ENCODE results near the gene NKTR.

DNA sequence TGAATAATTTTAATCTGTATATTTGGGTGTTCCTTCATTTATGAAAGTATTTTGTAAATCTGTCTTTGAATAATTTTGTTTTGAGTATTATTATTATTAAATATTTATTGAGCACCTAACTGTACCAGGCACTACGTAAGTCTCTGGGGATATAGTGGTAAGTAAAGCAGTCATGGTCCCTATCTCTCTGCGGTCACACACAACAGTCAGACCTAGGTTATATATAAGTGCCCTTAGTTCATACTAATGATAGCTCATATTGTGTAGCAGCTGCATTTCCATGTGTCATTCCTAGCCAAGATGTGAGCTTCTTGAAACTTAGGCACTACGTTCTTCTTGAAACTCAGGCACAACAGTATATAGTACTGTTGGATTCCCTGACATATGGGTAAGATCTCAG is 12.4 kb downstream of the NKTR start:
- TF ChIP-seq, protein P1, sequence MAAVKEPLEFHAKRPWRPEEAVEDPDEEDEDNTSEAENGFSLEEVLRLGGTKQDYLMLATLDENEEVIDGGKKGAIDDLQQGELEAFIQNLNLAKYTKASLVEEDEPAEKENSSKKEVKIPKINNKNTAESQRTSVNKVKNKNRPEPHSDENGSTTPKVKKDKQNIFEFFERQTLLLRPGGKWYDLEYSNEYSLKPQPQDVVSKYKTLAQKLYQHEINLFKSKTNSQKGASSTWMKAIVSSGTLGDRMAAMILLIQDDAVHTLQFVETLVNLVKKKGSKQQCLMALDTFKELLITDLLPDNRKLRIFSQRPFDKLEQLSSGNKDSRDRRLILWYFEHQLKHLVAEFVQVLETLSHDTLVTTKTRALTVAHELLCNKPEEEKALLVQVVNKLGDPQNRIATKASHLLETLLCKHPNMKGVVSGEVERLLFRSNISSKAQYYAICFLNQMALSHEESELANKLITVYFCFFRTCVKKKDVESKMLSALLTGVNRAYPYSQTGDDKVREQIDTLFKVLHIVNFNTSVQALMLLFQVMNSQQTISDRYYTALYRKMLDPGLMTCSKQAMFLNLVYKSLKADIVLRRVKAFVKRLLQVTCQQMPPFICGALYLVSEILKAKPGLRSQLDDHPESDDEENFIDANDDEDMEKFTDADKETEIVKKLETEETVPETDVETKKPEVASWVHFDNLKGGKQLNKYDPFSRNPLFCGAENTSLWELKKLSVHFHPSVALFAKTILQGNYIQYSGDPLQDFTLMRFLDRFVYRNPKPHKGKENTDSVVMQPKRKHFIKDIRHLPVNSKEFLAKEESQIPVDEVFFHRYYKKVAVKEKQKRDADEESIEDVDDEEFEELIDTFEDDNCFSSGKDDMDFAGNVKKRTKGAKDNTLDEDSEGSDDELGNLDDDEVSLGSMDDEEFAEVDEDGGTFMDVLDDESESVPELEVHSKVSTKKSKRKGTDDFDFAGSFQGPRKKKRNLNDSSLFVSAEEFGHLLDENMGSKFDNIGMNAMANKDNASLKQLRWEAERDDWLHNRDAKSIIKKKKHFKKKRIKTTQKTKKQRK (IDR thresholded peaks at IDR 0.05; ENCODE audit: low read length) = no peak
- TF ChIP-seq, protein P2, sequence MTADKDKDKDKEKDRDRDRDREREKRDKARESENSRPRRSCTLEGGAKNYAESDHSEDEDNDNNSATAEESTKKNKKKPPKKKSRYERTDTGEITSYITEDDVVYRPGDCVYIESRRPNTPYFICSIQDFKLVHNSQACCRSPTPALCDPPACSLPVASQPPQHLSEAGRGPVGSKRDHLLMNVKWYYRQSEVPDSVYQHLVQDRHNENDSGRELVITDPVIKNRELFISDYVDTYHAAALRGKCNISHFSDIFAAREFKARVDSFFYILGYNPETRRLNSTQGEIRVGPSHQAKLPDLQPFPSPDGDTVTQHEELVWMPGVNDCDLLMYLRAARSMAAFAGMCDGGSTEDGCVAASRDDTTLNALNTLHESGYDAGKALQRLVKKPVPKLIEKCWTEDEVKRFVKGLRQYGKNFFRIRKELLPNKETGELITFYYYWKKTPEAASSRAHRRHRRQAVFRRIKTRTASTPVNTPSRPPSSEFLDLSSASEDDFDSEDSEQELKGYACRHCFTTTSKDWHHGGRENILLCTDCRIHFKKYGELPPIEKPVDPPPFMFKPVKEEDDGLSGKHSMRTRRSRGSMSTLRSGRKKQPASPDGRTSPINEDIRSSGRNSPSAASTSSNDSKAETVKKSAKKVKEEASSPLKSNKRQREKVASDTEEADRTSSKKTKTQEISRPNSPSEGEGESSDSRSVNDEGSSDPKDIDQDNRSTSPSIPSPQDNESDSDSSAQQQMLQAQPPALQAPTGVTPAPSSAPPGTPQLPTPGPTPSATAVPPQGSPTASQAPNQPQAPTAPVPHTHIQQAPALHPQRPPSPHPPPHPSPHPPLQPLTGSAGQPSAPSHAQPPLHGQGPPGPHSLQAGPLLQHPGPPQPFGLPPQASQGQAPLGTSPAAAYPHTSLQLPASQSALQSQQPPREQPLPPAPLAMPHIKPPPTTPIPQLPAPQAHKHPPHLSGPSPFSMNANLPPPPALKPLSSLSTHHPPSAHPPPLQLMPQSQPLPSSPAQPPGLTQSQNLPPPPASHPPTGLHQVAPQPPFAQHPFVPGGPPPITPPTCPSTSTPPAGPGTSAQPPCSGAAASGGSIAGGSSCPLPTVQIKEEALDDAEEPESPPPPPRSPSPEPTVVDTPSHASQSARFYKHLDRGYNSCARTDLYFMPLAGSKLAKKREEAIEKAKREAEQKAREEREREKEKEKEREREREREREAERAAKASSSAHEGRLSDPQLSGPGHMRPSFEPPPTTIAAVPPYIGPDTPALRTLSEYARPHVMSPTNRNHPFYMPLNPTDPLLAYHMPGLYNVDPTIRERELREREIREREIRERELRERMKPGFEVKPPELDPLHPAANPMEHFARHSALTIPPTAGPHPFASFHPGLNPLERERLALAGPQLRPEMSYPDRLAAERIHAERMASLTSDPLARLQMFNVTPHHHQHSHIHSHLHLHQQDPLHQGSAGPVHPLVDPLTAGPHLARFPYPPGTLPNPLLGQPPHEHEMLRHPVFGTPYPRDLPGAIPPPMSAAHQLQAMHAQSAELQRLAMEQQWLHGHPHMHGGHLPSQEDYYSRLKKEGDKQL (CRISPR knock-in tag; IDR thresholded peaks at IDR 0.05; ENCODE audit: low read depth) = no peak
- TF ChIP-seq, protein P3, sequence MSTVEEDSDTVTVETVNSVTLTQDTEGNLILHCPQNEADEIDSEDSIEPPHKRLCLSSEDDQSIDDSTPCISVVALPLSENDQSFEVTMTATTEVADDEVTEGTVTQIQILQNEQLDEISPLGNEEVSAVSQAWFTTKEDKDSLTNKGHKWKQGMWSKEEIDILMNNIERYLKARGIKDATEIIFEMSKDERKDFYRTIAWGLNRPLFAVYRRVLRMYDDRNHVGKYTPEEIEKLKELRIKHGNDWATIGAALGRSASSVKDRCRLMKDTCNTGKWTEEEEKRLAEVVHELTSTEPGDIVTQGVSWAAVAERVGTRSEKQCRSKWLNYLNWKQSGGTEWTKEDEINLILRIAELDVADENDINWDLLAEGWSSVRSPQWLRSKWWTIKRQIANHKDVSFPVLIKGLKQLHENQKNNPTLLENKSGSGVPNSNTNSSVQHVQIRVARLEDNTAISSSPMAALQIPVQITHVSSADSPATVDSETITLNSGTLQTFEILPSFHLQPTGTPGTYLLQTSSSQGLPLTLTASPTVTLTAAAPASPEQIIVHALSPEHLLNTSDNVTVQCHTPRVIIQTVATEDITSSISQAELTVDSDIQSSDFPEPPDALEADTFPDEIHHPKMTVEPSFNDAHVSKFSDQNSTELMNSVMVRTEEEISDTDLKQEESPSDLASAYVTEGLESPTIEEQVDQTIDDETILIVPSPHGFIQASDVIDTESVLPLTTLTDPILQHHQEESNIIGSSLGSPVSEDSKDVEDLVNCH (CRISPR knock-in tag; IDR thresholded peaks at IDR 0.05) = no peak
- TF ChIP-seq FOSL2 (CRISPR knock-in tag; IDR thresholded peaks at IDR 0.05) (no peak), RXRA (CRISPR knock-in tag; IDR thresholded peaks at IDR 0.05) (no peak), THYN1 (CRISPR knock-in tag; IDR thresholded peaks at IDR 0.05; ENCODE audit: borderline replicate concordance, low read depth) (no peak), JUN (CRISPR knock-in tag; IDR thresholded peaks at IDR 0.05) (no peak), NFIB (CRISPR knock-in tag; IDR thresholded peaks at IDR 0.05; ENCODE audit: borderline replicate concordance) (no peak), SOX6 (IDR thresholded peaks at IDR 0.05) (no peak), SOX6 (CRISPR knock-in tag; IDR thresholded peaks at IDR 0.05) (no peak), TAF1 (CRISPR knock-in tag; IDR thresholded peaks at IDR 0.05) (no peak), SPEN (CRISPR knock-in tag; IDR thresholded peaks at IDR 0.05; ENCODE audit: low read depth) (no peak)
- TF ChIP-seq, protein P4, sequence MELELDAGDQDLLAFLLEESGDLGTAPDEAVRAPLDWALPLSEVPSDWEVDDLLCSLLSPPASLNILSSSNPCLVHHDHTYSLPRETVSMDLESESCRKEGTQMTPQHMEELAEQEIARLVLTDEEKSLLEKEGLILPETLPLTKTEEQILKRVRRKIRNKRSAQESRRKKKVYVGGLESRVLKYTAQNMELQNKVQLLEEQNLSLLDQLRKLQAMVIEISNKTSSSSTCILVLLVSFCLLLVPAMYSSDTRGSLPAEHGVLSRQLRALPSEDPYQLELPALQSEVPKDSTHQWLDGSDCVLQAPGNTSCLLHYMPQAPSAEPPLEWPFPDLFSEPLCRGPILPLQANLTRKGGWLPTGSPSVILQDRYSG (CRISPR knock-in tag; IDR thresholded peaks at IDR 0.05) = no peak
- TF ChIP-seq, protein P5, sequence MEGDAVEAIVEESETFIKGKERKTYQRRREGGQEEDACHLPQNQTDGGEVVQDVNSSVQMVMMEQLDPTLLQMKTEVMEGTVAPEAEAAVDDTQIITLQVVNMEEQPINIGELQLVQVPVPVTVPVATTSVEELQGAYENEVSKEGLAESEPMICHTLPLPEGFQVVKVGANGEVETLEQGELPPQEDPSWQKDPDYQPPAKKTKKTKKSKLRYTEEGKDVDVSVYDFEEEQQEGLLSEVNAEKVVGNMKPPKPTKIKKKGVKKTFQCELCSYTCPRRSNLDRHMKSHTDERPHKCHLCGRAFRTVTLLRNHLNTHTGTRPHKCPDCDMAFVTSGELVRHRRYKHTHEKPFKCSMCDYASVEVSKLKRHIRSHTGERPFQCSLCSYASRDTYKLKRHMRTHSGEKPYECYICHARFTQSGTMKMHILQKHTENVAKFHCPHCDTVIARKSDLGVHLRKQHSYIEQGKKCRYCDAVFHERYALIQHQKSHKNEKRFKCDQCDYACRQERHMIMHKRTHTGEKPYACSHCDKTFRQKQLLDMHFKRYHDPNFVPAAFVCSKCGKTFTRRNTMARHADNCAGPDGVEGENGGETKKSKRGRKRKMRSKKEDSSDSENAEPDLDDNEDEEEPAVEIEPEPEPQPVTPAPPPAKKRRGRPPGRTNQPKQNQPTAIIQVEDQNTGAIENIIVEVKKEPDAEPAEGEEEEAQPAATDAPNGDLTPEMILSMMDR (CRISPR knock-in tag; IDR thresholded peaks at IDR 0.05) = no peak
